HepG2 (cell line): ENCODE data around the gene LYPD6. TPM values are rescaled to one million over a fixed set of nuclear protein-coding genes. Genes with fewer than 3 reads are reported as not detected.

Source experiments
- CEBPB ChIP-seq: IDR thresholded peaks from 2 replicates; pipeline ENCODE4 v1.6.1; 2011; ENCODE audit warnings: low read depth, low read length, improper control_type of control experiment, borderline replicate concordance
- DRAP1 ChIP-seq: IDR thresholded peaks from 2 replicates; pipeline ENCODE4 v1.6.1; 2016; ENCODE audit warnings: missing genetic modification reagents, missing compliant biosample characterization
- GABPA ChIP-seq, 2 experiments: IDR thresholded peaks; 2 replicates each; pipeline ENCODE4 v1.6.1; 2011 to 2016; ENCODE audit warnings: low read depth in 2 of 2, low read length in 1 of 2, missing biosample characterization in 1 of 2, missing genetic modification characterization in 1 of 2
- HCFC1 ChIP-seq: fragments of 150-350 bp; IDR thresholded peaks from 2 replicates; pipeline ENCODE4 v1.6.1; 2014; ENCODE audit warnings: low read depth, low read length
- KDM6A ChIP-seq: IDR thresholded peaks from 2 replicates; pipeline ENCODE4 v1.6.1; 2016; ENCODE audit warnings: low read depth
- KLF16 ChIP-seq, 2 experiments: sonication (generic) in 1 of 2; formaldehyde crosslinking in 1 of 2; IDR thresholded peaks; 2 replicates each; pipeline versions ENCODE4 v1.6.1 to v1.8.0; 2016 to 2023; ENCODE audit warnings: missing genetic modification reagents in 2 of 2, missing compliant biosample characterization in 1 of 2
- MIER3 ChIP-seq: IDR thresholded peaks from 2 replicates; pipeline ENCODE4 v1.6.1; 2016; ENCODE audit warnings: missing compliant biosample characterization, borderline replicate concordance
- NR2F6 ChIP-seq, 2 experiments: IDR thresholded peaks; 2 replicates each; pipeline ENCODE4 v1.6.1; 2016; ENCODE audit warnings: antibody characterized with exemption in 1 of 2, mild to moderate bottlenecking in 1 of 2
- PCBP1 ChIP-seq: fragments of 200-400 bp; formaldehyde crosslinking; IDR thresholded peaks from 2 replicates; pipeline ENCODE4 v1.6.1; 2017; ENCODE audit warnings: mild to moderate bottlenecking, low read depth, low read length, borderline replicate concordance
- PHF5A ChIP-seq: IDR thresholded peaks from one replicate; pipeline ENCODE4 v1.6.1; 2018; ENCODE audit warnings: low read depth, missing genetic modification reagents; ENCODE audit not compliant: unreplicated experiment
- SP140L ChIP-seq: sonication (generic); formaldehyde crosslinking; IDR thresholded peaks from 2 replicates; pipeline ENCODE4 v1.4.0; 2020; ENCODE audit warnings: missing genetic modification reagents, borderline replicate concordance
- TEF ChIP-seq: sonication (generic); formaldehyde crosslinking; IDR thresholded peaks from 2 replicates; pipeline ENCODE4 v1.5.0; 2020; ENCODE audit warnings: missing genetic modification reagents
- WIZ ChIP-seq: sonication (generic); formaldehyde crosslinking; IDR thresholded peaks from 2 replicates; pipeline ENCODE4 v1.5.1; 2020; ENCODE audit warnings: mild to moderate bottlenecking, missing genetic modification reagents
- ZMYM4 ChIP-seq: sonication (generic); formaldehyde crosslinking; IDR thresholded peaks from 2 replicates; pipeline ENCODE4 v1.8.1; 2023; ENCODE audit warnings: mild to moderate bottlenecking, missing genetic modification reagents
- ZNF142 ChIP-seq: sonication (generic); formaldehyde crosslinking; IDR thresholded peaks from 2 replicates; pipeline ENCODE4 v1.4.0; 2020; ENCODE audit warnings: missing genetic modification reagents
- ZNF350 ChIP-seq: sonication (generic); formaldehyde crosslinking; IDR thresholded peaks from 2 replicates; pipeline ENCODE4 v1.4.0; 2020; ENCODE audit warnings: mild to moderate bottlenecking, low read depth, missing genetic modification reagents, borderline replicate concordance
- ZNF816 ChIP-seq: sonication (generic); formaldehyde crosslinking; IDR thresholded peaks from 2 replicates; pipeline ENCODE4 v1.8.0; 2022; ENCODE audit warnings: missing genetic modification reagents, mild to moderate bottlenecking, borderline replicate concordance
- polyA plus RNA-seq, 8 experiments: library from polyadenylated mRNA; depleted of rRNA in 3 of 8; stranded (reverse) in 7 of 8; unstranded in 1 of 8; fragments of >200 nt; fragmentation: Illumina TruSeq in 4 of 8; extraction: Trizol in 4 of 8; gene quantifications; 2 replicates each; pipeline versions ENCODE4 v1.2.1 to v1.2.3, GENCODE V29; 2011 to 2016; ENCODE audit warnings: low read depth in 4 of 8, missing spikeins in 1 of 8, mixed read lengths in 1 of 8; ENCODE audit not compliant: insufficient read depth in 1 of 8
- total RNA-seq, 5 experiments: library from RNA; depleted of rRNA; stranded (reverse); fragments of >200 nt; fragmentation: Illumina TruSeq; extraction: Trizol; gene quantifications; 2 replicates each; pipeline ENCODE4 v1.2.3, GENCODE V29; 2016; ENCODE audit warnings: low read depth in 1 of 5
- TF ChIP-seq, protein P1 (sequence below): sonication (generic); formaldehyde crosslinking; conservative IDR thresholded peaks from 2 replicates; pipeline ENCODE4 v1.4.0; 2020; ENCODE audit warnings: missing genetic modification reagents
- TF ChIP-seq, protein P2 (sequence below): fragments of 450-650 bp; IDR thresholded peaks from 2 replicates; pipeline ENCODE4 v1.6.1; 2017

LYPD6 gene
- total and polyA plus RNA-seq, 2 of the 13 experiments (the other 11 are each of a cell fraction or from before 2014, with no cell fraction given): 0.01 to 0.07 TPM

DNA sequence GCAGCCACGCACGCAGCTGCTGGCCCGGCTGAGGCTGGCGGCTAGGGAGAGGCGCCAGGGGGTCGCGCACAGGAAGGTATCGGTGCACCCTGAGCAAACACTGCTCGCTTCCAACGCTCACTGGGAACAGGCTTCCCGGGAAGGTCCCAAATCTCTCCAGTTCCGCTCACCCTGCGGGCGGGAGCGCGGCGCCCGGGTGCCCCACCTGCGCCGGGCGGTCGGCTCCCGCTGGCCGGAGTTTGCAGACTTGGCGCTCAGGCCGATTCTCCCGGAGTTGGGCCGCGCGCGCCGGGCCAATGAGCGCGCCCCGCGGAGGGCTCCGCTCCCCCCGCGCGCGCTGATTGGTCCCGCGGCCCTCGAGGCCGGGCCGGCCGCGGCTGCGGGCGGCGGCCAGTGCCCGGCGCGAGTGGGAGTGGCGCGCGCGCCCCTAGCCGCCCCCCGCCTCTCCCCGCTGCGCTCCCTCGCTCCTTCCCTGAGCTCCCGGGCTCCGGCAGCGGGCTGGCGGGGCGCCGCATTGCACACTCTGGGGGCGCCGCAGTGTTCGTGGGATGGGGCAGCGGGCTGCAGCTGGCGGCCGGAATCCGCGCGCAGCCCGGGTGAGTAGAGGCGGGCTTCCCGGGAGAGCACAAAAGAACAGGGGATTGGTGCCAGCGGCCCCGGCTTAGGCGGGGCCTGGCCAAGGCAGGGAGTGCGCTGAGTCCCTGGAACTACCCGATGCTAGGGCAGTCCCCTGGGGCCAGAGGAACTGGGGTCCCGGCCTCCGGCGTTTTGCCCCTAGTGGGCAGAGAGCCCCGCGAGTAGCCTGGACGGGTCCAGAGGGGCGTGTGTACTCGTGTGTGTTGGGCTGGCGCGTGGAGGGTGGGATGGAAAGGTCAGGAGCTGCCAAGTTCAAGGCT, at the start of gene LYPD6 (continued):
- no peak; a peak in 1 of 4 replicates for TF ChIP-seq KLF16 (CRISPR knock-in tag; IDR thresholded peaks at IDR 0.05)
- no peak for TF ChIP-seq PHF5A (CRISPR knock-in tag)
- TF ChIP-seq, protein P1, sequence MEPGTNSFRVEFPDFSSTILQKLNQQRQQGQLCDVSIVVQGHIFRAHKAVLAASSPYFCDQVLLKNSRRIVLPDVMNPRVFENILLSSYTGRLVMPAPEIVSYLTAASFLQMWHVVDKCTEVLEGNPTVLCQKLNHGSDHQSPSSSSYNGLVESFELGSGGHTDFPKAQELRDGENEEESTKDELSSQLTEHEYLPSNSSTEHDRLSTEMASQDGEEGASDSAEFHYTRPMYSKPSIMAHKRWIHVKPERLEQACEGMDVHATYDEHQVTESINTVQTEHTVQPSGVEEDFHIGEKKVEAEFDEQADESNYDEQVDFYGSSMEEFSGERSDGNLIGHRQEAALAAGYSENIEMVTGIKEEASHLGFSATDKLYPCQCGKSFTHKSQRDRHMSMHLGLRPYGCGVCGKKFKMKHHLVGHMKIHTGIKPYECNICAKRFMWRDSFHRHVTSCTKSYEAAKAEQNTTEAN (CRISPR knock-in tag): no peak
- TF ChIP-seq PCBP1: no peak
- no peak for TF ChIP-seq TEF (CRISPR knock-in tag)
- no peak for TF ChIP-seq ZMYM4 (CRISPR knock-in tag)
- TF ChIP-seq ZNF142 (CRISPR knock-in tag): no peak; the same call in 1 of the 2 replicates
- no peak for TF ChIP-seq HCFC1
- no peak for TF ChIP-seq DRAP1 (CRISPR knock-in tag)
- TF ChIP-seq MIER3 (CRISPR knock-in tag): no peak
- no peak for TF ChIP-seq WIZ (CRISPR knock-in tag)
- TF ChIP-seq, protein P2, sequence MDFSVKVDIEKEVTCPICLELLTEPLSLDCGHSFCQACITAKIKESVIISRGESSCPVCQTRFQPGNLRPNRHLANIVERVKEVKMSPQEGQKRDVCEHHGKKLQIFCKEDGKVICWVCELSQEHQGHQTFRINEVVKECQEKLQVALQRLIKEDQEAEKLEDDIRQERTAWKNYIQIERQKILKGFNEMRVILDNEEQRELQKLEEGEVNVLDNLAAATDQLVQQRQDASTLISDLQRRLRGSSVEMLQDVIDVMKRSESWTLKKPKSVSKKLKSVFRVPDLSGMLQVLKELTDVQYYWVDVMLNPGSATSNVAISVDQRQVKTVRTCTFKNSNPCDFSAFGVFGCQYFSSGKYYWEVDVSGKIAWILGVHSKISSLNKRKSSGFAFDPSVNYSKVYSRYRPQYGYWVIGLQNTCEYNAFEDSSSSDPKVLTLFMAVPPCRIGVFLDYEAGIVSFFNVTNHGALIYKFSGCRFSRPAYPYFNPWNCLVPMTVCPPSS: no peak
- no peak for TF ChIP-seq CEBPB
- TF ChIP-seq ZNF816 (CRISPR knock-in tag): no peak
- no peak for TF ChIP-seq NR2F6 (IDR thresholded peaks at IDR 0.05)
- no peak for TF ChIP-seq NR2F6 (CRISPR knock-in tag; IDR thresholded peaks at IDR 0.05)
- no peak for TF ChIP-seq ZNF350 (CRISPR knock-in tag)
- 0 out of 2 replicates have a peak, but pooled peaks have one; percentile 6 for TF ChIP-seq GABPA (IDR thresholded peaks at IDR 0.05; ENCODE audit: low read depth, low read length)
- no peak for TF ChIP-seq GABPA (CRISPR knock-in tag; IDR thresholded peaks at IDR 0.05; ENCODE audit: low read depth)
- 0 out of 2 replicates have a peak, but pooled peaks have one; percentile 25 for TF ChIP-seq SP140L (CRISPR knock-in tag)
- TF ChIP-seq KDM6A: no peak
